Gastroesophageal sphincter (tissue), 3 donors: ENCODE measurements around the gene EPHX1.
"Not testable (repeated sequence)": the region's sequence is repeated elsewhere in the genome, so short reads cannot be mapped to it uniquely, and the experiment has no call there.

Experiments used
- CTCF ChIP-seq, 4 experiments: fragments of 200-600 bp in 2 of 4; fragments of 450-650 bp in 2 of 4; sonication (generic) in 1 of 4; IDR thresholded peaks; one replicate each; pipeline ENCODE4 v1.5.1; 2017 to 2019; ENCODE audit warnings: antibody characterized with exemption in 4 of 4, mild to moderate bottlenecking in 2 of 4, moderate library complexity in 2 of 4
- EP300 ChIP-seq: sonication (generic); formaldehyde crosslinking; IDR thresholded peaks from one replicate; pipeline ENCODE4 v1.6.1; 2017; ENCODE audit warnings: antibody characterized with exemption, mild to moderate bottlenecking
- POLR2A ChIP-seq, 2 donors: fragments of 450-650 bp; IDR thresholded peaks; one replicate each; pipeline ENCODE4 v1.6.1; 2017; ENCODE audit warnings: antibody characterized with exemption in 2 of 2, mild to moderate bottlenecking in 2 of 2, moderate library complexity in 1 of 2
- POLR2AphosphoS5 ChIP-seq: sonication (generic); formaldehyde crosslinking; IDR thresholded peaks from one replicate; pipeline ENCODE4 v1.6.1; 2017; ENCODE audit warnings: antibody characterized with exemption

GRCh38 chr1:225789142-225789541 lies 20.8 kb upstream of the EPHX1 start:
- not testable (repeated sequence) for TF ChIP-seq CTCF (IDR thresholded peaks at IDR 0.05); POLR2AphosphoS5; POLR2A (IDR thresholded peaks at IDR 0.05); EP300
